ENCODE data around the gene HCN4. TPM values are rescaled to one million over a fixed set of nuclear protein-coding genes. Genes with fewer than 3 reads are reported as not detected.

The HCN4 gene
- total RNA-seq, 4 donors from 2014 or later, result 0.14 TPM; not detected in 3

DNA sequence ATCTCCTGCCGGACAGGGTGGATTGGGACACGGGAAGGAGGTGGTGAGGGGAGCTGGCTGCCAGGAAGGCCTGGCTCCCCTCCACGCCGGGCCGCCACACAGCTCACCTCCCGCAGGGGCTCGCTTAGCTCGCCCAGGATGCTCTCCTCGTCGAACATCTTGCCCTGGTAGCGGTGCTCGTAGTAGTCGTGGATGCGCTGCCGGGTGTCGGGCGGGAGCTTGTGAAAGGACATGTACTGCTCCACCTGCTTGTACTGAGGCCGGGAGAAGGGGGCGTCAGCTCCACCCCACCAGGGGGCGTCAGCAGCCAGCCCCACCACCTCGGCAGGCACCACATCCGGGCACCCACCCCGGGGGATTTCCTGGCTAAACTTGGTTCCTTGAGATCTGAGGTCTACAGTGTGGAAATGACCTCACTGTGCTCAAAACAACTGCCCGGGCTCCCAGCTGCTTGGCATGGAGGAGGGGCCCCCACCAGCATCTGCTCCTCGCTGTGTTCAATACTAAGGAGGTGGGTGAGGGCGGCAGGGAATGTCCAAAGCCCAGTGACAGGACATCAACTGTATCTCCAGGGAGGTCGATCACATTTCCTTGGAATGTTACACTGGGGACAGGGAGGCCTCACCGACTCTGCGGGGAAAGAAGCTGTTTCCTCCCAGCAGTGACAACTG lies 43.4 kb downstream of the HCN4 start:
- 60 to 69% methylated on average over 1 to 29 of the region's 29 CpGs for WGBS, 2 donors (ENCODE audit: low coverage in 1 of 2)
- Histone ChIP-seq H3K27ac (no peak overlapping the region), H3K9me3 (no peaks in the 10 kb centered on the region), H3K4me1 (no peaks in the 10 kb centered on the region), H3K4me3 (no peak overlapping the region), H3K27me3 (peaks cover under 1% of the 10 kb centered on the region), H3K36me3 (no peaks in the 10 kb centered on the region)
- in situ Hi-C loops (cut with MboI; ENCODE audit: low pct_ligation_motif_present in 1 of 4, low pct_unique_long_range_greater_than_20kb in 1 of 4, low sequenced_read_pairs in 3 of 4), result no loop called here
- no peak for DNase-seq
- TF ChIP-seq, protein P1, sequence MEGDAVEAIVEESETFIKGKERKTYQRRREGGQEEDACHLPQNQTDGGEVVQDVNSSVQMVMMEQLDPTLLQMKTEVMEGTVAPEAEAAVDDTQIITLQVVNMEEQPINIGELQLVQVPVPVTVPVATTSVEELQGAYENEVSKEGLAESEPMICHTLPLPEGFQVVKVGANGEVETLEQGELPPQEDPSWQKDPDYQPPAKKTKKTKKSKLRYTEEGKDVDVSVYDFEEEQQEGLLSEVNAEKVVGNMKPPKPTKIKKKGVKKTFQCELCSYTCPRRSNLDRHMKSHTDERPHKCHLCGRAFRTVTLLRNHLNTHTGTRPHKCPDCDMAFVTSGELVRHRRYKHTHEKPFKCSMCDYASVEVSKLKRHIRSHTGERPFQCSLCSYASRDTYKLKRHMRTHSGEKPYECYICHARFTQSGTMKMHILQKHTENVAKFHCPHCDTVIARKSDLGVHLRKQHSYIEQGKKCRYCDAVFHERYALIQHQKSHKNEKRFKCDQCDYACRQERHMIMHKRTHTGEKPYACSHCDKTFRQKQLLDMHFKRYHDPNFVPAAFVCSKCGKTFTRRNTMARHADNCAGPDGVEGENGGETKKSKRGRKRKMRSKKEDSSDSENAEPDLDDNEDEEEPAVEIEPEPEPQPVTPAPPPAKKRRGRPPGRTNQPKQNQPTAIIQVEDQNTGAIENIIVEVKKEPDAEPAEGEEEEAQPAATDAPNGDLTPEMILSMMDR (IDR thresholded peaks at IDR 0.05), result no peak
- TF ChIP-seq EP300 (IDR thresholded peaks at IDR 0.05; ENCODE audit: low read depth), result no peak
- no peak for TF ChIP-seq POLR2A (IDR thresholded peaks at IDR 0.05)
- TF ChIP-seq POLR2AphosphoS5 (IDR thresholded peaks at IDR 0.05), result no peak
- intact Hi-C loops (cut with DNase I; ENCODE audit: low total_unique reads), result no loop called here

DNA sequence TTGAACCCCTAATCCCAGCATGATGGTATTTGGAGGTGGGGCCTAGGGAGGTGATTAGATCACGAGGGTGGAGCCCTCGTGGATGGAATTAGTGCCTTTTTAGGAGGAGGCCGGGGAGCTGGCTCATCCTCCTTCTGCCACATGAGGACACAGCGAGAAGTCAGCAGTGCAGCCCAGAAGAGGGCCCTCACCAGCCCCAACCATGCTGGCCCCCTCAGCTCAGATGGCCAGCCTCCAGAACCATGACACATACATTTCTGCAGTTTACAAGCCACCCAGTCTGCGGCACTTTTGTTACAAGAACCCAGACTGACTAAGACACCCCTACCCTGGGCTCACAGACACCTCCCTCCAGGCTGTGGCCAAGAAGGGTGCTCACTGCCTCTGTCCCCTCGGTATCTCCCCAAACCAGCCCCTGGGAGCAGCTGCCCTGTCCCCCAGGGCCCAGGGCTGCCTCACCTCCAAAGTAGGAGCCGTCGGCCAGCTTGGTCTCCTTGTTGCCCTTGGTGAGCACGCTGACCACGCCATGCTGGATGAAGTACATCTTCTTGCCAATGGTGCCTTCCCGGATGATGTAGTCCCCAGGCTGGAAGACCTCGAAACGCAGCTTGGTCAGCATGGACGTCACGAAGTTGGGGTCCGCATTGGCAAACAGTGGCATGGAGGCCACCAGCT lies 44.1 kb downstream of the HCN4 start:
- in situ Hi-C loops (cut with MboI; ENCODE audit: low pct_ligation_motif_present in 1 of 4, low pct_unique_long_range_greater_than_20kb in 1 of 4, low sequenced_read_pairs in 3 of 4) (no loop called here), intact Hi-C loops (cut with DNase I; ENCODE audit: low total_unique reads) (no loop called here)
- TF ChIP-seq, protein P1 (IDR thresholded peaks at IDR 0.05), result no peak
- TF ChIP-seq EP300 (IDR thresholded peaks at IDR 0.05; ENCODE audit: low read depth) (no peak), POLR2A (IDR thresholded peaks at IDR 0.05) (no peak), POLR2AphosphoS5 (IDR thresholded peaks at IDR 0.05) (no peak)
- H3K27me3 ChIP-seq, result peaks cover 8% of the 10 kb centered on the region
- 92% methylated on average over 16 of the region's 16 CpGs; no CpG with 5 or more reads in 1 of the 2 donors for whole genome bisulfite sequencing, 2 donors (ENCODE audit: low coverage in 1 of 2)
- H3K4me3 ChIP-seq, result no peak overlapping the region
- H3K36me3 ChIP-seq, result no peaks in the 10 kb centered on the region
- H3K4me1 ChIP-seq, result no peaks in the 10 kb centered on the region
- no peak overlapping the region for H3K27ac ChIP-seq
- no peak for DNase-seq
- H3K9me3 ChIP-seq, result no peaks in the 10 kb centered on the region

DNA sequence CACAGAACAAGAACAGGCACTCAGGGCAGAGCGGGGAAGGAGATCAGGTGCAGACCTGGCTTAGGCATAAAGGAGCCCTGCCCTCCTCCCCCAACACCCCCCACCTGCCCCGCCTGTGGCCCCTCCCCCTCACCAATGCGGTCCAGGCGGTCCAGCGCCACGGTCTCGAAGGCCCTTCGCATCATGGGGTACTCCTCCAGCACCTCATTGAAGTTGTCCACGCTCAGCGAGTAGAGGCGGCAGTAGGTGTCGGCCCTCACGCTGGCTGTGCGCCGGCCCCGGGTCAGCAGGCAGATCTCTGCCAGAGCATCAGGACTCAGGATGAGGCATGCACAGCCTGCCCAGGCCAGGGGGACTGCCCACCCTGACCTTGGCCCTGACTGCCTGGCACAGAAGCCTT lies 44.8 kb downstream of the HCN4 start:
- no peak for DNase-seq
- Histone ChIP-seq H3K36me3 (no peaks in the 10 kb centered on the region), H3K4me3 (no peak overlapping the region), H3K27ac (no peak overlapping the region), H3K9me3 (no peaks in the 10 kb centered on the region), H3K27me3 (peaks cover 15% of the 10 kb centered on the region), H3K4me1 (no peaks in the 10 kb centered on the region)
- intact Hi-C loops (cut with DNase I; ENCODE audit: low total_unique reads) (no loop called here), in situ Hi-C loops (cut with MboI; ENCODE audit: low pct_ligation_motif_present in 1 of 4, low pct_unique_long_range_greater_than_20kb in 1 of 4, low sequenced_read_pairs in 3 of 4) (no loop called here)
- 97% methylated on average over 16 of the region's 16 CpGs; no CpG with 5 or more reads in 1 of the 2 donors for WGBS, 2 donors (ENCODE audit: low coverage in 1 of 2)
- TF ChIP-seq POLR2A (IDR thresholded peaks at IDR 0.05), result no peak

DNA sequence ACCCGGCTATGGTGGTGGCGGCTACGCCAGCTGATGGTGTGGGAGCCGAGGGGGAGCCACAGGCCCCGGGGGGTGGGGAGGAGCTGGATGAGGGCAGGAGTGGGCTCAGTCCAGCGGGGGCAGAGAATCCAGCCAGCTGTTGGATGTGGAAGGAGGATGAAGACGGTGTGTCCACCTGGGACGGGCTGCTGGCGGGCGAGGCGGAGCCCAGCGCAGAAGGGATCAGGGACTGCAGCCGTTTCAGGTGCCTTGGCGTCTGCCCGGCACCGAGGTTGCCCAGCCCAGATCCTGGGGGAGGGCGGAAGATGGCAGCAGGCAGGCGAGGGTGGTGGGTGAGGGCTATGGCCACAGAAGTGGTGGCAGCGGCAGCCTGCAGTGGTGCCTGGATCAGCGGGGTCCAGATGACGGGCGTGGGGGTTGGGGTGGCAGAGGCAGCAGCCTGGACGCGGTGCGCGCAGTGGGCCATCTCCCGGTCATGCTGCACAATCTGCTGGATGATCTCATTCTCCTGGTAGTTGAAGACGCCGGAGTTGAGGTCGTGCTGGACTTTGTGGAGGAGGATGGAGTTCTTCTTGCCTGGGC lies 45.3 kb downstream of the HCN4 start:
- intact Hi-C loops (cut with DNase I; ENCODE audit: low total_unique reads) (no loop called here), in situ Hi-C loops (cut with MboI; ENCODE audit: low pct_ligation_motif_present in 1 of 4, low pct_unique_long_range_greater_than_20kb in 1 of 4, low sequenced_read_pairs in 3 of 4) (no loop called here)
- 94 to 95% methylated on average over 4 to 30 of the region's 30 CpGs for WGBS, 2 donors (ENCODE audit: low coverage in 1 of 2)
- Histone ChIP-seq H3K4me1 (no peaks in the 10 kb centered on the region), H3K36me3 (no peaks in the 10 kb centered on the region), H3K27ac (no peak overlapping the region), H3K4me3 (no peak overlapping the region), H3K27me3 (peaks cover 19% of the 10 kb centered on the region), H3K9me3 (no peaks in the 10 kb centered on the region)
- DNase-seq, result no peak
- TF ChIP-seq, protein P1 (IDR thresholded peaks at IDR 0.05), result no peak
- TF ChIP-seq EP300 (IDR thresholded peaks at IDR 0.05; ENCODE audit: low read depth) (no peak), POLR2A (IDR thresholded peaks at IDR 0.05) (no peak), POLR2AphosphoS5 (IDR thresholded peaks at IDR 0.05) (no peak)
